ENCODE results near the gene FKBP4.
A peak's percentile ranks its signal among the peaks of the same experiment; 100 is the strongest.

The FKBP4 gene

DNA sequence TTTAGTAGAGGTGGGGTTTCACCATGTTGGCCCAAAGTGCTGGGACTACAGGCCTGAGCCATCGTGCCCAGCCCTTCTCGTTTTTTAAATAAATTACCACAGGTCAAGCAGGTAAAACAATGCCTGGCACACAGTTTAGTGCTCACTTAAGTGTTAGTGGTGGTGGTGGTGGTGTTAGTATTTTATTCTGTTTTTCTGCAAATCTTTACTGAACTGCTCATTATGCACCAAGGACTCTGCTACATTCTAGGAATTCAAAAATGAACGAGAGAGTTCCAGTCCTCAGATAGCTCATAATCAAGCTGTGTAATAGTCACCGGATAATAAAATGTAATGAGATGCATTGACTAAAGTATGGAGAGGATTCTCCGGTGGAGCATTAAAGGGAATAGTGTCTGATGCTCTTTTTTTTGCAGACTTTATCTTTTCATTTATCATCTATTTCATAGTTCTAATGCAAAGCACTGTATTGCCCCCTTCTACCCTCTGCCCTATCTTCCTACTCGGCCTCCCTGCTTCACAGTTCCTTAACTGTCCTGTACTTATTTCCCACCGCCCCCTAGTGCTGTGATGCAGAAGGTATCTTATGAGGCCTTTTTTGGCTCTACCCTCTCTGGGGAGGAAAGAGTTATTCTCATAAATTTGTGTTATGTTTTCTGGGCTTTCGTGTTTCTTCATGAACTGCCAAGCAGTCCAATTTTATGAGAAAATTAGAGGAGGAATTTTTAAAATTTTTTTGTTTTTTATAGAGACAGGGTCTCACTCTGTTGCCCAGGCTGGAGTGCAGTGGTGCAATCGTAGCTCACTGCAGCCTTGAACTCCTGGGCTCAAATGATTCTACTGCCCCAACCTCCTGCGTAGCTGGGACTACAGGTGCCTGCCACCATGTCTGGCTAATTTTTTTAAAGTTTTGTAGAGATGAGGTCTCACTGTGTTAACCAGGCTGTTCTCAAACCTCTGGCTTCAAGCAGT lies 18.7 kb downstream of the FKBP4 start:
- DNase-seq (ENCODE audit: low spot score), result peak; percentile 72

DNA sequence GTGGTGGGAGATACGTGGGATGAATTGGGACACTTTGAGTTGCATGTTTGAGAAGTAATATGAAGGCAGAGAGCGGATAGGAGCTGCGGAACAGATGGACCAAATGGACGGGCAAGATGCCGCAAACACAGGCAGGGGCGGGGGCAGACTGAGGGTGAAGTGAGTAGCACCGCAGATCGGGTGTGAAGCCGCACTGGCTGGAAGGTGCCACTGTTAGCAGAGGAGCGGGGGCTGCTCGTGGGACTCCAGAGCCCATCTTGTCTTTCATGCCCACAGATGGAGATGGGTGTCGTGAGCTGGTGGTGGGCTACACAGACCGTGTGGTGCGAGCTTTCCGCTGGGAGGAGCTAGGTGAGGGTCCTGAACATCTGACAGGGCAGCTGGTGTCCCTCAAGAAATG lies 25.0 kb downstream of the FKBP4 start:
- no peak for DNase-seq (ENCODE audit: low spot score)

DNA sequence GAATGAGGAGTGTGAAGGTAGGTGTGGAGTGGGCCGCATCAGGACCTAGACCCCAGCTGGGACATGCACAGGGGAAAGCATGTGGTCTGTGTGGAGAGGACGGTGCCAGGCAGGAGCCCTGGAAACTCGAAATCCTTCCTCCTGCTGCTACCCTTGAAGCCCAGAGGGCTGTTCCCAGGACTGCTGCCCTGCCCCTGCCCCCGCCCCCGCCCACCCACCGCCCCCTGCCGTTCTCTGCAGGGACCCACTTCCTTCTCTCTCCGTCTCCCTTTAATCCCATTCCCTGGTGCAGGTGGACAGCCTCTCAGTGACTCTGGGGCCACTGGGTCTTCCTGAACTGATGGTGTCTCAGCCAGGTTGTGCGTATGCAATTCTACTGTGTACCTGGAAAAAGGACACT lies 25.7 kb downstream of the FKBP4 start:
- no peak for DNase-seq (ENCODE audit: low spot score)

DNA sequence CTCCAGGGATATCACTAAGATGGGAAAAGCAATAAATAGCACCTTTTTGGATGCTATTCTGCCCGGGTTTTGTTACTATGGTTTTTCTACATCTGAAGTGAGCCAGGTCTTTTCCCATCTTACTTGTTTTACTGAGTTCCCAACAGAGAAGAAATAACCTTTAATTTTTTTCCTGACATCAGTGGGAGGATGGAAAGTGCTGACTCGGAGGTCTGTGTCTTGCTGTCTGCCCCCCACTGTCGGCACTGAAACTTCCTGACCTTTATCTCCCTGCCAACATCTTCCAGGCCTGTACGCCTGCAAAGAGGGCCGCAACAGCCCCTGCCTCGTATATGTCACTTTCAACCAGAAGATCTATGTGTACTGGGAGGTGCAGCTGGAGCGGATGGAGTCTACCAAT lies 28.7 kb downstream of the FKBP4 start:
- DNase-seq (ENCODE audit: low spot score), result no peak

DNA sequence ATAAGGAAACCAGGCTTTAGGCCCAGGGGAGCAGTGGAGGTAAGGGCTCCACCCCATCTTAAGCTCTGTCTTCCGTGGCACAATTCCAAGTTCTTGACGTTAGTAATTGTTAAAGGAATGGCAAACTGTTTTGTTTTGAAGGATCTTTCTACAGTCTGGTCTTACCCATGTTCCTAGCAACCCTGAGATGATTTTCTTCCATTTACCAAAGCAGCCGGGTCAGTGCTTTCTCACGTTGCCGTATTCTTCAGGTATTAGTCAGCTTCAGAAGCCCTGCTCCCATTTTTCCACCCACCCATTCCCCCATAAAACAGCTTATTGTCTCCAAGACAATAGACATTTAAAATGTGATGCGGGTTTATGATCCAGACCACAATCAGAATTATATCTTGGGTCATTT lies 29.8 kb downstream of the FKBP4 start:
- DNase-seq (ENCODE audit: low spot score), result no peak

DNA sequence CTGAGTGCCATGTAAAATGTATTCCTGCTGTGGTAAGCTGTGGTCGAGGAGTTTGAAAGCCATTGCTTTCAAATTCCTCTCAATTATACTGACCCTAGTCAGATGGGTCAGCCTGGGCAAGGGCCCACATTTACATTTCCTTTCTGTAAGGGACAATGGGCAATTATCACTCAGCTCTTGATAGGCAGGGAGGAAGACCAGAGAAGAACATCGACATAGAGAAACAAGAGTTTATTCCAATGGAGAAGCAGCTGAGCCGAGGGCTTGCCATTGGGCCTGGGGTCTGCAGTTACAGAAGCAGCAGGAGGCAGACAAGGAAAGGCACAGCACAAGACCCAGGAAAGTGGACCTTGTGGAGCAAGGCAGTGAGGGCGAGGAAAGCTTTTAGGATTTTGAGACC lies 30.4 kb downstream of the FKBP4 start:
- DNase-seq (ENCODE audit: low spot score), result no peak

DNA sequence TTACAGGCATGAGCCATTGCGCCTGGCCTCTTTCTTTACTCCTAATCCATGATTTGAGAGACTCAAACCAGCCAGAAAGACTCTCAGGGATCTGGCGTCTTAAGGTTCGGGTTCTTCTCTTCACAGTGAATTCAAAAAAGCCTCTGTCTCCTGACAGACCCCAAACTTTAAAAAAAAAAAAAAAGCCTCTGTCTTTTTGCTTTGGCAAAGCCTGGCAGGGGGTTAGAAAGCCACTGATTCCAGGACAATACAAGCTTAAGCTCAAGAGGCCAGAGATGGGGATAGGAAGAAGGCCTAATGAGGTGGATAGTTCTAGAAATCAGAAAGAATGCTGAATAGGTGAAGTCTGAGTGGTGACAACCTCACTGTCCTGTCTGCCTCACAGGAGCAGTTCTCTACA lies 31.3 kb downstream of the FKBP4 start:
- no peak for DNase-seq (ENCODE audit: low spot score)

DNA sequence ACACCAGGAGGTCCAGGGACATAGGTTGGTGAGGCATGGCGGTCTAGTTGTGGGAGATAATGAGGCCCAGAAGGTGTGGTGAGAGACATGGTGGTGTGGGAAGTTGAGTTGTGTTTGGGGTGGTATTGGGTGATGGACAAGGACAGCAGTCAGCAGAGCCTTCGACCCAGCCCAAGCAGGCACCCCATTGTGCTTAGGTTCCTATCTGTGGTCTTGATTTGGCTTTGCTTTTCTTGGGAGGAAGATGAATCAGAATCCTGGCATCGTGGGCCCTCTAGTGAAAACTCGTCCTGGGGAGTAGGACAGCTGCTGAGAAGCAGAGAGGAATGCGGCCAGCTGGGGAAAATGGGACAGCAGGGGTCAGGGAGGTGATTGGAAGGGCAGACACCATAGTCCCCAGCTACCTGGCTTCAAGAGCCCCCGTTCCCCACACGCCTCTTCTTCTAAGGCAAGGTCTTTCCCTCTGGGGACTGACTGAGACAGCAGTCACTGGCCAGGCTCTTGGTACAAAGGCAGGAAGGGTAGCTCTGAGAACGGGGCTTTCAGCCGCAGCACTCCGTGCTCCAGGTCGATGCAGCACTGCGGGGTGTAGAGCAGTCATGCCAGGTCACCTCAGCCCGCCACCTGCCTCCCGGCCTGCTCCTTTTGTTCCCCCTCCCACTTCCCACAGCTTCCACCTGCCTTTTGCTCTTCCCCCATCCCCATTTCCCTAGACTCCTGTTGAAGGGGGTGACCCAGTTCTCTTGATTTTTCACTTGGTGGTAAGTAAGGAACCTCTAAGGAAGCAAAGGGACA lies 32.1 kb downstream of the FKBP4 start:
- no peak for DNase-seq (ENCODE audit: low spot score)

DNA sequence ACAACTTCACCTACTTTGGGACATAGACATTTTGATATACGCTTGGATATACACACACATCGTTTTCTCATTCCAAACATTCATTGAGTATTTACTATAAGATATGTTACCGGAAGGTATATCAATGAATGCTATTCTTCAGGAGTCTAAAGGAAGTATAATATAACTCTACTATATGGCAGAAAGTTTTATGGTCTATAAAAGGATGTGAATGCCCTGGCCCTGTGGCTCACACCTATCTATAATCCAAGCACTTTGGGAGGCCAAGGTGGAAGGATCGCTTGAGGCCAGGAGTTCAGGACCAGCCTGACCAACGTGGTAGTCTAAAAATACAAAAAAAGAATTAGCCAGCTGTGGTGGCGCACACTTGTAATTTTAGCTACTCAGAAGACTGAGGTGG lies 34.5 kb downstream of the FKBP4 start:
- DNase-seq (ENCODE audit: low spot score), result no peak

DNA sequence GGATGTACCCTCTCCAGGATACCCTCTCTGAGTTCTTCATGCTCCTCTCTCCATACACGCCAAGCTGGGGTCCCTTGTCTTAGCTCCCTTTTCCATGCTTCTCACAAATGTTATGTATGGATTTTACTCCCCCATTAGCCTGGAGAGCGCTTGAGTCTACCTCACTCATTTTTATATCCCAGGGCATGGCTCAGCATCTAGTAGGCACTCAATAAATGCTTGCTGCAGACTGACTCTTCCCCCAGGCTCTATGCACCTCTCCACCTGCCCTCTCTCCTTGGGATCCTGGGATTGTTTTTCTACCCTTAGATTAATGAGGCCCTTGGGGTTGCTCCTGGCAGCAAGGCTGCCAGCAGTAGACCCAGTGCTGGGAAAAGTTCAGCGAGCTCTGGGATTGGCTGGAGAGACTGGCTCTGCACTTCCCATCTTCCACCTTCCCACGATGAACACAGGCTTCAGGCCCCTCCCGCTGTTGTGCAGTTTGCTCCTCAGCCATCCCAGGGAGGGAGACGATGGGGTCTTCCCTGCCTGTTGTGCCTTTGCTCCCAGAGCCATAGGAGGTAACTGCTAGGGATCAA lies 37.9 kb downstream of the FKBP4 start:
- DNase-seq (ENCODE audit: low spot score), result no peak

DNA sequence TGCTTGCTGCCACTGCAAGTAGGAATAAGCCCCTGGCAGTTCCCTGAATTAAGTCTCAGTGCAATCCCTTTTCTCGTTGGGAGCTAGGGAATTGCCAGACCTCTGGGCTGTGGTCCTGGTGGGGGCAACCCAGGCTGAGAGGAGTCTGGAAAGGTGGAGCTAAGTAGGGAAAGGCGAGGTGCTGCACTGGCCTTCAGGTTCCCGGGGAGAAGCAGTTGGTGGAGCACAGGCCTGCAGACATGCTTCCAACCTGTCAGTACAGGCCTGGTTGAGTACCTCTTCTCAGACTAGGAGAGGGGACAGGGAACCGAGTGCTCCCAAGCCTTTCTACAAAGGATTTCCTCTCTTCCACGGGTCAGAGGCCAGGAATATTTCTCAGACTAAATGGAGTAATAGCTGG lies 38.6 kb downstream of the FKBP4 start:
- no peak for DNase-seq (ENCODE audit: low spot score)

DNA sequence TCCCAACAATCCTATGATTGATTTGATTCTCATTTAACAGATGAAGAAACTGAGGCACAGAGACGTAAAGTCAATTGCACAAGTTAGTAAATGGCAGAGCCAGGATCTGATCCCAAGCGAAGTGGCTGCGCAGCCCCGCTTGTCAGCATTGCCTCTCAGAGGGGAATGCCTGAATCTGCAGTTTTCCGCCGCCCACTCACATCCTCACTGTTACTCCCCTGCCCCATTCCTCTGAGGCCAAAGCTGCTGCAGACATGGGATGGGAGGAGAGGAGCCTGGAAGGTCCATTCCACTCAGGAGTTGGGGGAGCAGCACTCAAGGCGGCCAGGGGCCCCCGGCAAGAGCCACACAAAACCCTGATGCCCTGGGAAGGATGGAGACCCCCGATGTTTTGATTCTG lies 39.0 kb downstream of the FKBP4 start:
- DNase-seq (ENCODE audit: low spot score), result no peak

DNA sequence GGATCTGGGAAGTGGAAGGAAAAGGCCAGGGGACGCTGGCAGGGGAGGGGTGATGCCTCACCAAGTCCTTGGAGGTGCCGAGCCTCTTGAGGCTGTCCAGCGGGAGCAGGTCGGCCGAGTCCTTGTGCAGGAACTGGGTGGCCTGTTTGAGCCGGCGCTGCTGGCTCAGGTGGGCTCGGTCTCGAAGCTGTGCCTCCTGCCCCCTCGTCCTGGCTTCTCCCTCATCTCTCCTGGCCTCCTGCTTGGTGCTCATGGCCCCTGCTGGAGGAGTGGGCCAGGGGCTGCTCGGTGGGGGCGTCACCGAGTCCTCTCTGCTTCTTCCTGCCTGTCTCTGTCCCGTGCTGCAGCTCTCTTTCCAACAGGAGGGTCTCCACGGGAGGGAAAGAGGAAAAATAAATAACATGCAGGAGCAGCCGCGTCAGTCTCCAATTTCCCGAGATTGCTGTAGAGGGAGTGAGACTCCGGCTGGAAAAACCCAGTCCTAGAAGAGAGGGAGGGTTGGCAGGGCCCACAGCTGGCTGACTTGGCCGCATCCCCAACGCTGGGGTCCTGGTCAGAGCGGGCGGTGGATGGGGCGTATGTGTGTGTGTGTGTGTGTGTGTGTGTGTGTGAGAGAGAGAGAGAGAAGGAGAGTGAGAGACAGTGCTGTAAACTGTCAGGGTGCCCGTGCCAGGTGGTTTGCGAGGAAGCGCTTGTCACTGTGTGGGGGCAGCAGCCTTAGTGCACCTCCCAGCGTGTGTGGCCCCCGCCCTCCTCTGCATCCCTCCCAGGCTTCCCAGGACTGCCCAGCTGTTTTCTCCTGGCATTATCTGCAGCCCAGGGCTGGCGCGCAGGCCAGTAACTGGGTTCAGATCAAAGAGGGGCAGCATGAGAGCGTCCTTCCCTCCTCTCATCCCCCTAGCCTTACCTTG lies 40.1 kb downstream of the FKBP4 start, which contains the start of gene NRIP2:
Gene NRIP2 (minus strand): TSS at position 455 of the 911 bp plus-strand sequence. CDS start 52 bp downstream, at position 403.
- DNase-seq (ENCODE audit: low spot score), result no peak

DNA sequence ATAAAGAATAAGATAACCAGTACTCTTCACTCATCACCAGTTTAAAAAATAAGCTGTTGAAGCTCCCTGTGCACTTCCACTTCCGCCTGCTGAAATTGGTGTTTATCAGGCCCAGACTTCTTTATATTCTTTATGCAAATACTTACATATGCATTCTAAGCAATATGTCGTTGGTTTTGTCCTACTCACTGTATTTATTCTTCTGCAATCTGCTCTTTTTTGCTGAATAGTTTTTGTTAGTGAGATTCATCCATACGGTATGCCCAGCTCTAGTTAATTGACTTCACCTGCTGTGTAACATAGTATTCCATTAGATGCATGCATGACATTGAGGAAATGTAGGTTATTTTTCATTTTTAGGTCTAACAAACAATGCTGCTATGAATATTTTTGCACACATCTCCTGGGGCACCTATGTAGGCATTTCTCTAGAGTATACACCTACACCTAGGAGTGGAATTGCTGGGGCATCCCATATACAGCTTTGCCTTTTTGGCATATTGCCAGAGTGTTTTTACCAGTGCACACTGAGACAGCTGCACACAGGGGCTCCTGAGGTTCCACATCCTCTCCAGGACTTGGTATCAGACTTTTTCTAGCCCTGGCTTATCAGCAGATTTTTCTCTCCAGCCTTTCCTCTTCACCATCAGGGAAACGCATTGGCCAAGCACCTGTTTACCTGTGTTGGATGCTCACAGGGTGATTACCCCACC lies 41.1 kb downstream of the FKBP4 start:
- no peak for DNase-seq (ENCODE audit: low spot score)

DNA sequence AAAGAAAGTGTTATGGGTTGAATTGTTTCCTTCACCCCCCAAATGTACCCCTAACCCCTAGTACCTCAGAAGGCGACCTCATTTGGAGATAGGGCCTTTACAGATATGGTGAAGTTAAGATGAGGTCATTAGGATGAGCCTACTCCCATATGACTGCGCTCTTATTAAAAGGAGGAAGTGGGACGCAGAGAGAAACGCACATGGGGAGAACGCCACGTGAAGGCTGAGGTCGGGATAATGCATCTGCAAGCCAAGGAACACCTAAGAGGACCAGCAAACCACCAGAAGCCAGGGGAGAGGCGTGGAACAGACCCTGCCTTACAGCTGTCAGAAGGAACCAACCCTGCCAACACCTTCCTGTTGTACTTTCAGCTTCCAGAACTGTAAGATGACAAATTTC lies 41.8 kb downstream of the FKBP4 start:
- no peak for DNase-seq (ENCODE audit: low spot score)

DNA sequence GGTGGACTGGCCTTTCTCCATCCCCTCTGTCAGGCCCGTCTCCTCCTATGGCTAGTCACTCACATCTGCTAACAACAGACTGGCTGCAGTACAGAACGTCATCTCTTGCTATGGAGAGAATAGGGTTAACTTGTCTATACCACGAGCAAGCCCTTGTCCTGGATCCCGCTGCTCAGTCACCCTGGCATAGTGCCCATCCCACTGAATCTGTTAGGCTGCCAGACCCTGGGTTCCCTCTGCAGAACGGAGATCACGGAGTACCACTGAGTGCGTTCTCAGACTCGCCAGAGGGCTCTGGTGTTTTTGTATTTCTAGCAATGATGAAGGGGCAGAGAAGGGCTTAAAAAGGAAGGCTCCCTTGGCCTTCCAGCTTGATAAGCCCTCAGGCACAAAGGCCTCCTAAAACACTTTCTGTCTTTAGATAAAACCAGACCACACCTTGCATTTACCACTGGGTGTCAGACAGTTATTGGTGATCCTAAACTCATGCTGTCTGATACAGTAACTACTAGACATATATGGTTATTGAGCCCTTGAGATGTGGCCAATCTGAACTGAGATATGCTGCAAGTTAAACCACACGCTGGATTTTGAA lies 46.4 kb downstream of the FKBP4 start:
- no peak for DNase-seq (ENCODE audit: low spot score)

DNA sequence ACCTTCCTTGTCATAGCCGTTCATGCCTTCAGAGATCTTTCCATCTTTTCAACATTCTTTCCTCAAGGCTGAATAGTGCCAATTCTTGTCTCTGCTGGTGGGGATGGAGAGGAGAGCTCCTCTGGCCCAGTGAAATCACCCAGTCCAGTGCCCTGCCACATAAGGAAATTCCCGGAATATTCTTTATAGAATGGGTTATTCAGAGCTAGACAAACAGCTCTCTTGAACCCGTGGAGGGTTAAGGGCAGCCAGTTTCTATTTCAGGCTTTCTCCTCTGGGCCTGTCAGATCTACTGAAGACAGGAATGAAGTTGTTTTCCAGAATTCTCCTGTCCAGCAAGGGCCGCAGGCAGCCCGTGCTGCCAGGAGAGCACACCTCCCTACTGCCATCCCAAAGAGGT lies 48.2 kb downstream of the FKBP4 start:
- DNase-seq (ENCODE audit: low spot score), result no peak

DNA sequence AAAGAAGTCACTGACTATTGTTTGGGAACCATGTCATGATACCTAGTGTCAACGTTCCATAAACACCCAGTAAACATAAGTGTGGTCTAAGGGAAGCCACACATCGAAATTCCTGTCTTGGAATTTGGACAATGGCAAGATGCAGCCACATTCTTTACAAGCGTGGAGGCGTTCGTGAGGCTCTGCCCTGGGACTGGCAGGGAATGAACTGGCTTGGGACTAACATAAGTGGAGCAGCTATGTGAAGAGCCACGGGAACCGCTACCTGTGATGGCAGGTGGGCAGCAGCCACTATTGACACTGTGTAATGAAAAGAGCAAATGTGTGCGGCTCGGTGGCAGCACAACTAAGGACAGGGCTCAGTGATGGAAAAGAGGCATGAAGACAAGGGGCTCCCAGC lies 50.0 kb downstream of the FKBP4 start:
- DNase-seq (ENCODE audit: low spot score), result no peak

DNA sequence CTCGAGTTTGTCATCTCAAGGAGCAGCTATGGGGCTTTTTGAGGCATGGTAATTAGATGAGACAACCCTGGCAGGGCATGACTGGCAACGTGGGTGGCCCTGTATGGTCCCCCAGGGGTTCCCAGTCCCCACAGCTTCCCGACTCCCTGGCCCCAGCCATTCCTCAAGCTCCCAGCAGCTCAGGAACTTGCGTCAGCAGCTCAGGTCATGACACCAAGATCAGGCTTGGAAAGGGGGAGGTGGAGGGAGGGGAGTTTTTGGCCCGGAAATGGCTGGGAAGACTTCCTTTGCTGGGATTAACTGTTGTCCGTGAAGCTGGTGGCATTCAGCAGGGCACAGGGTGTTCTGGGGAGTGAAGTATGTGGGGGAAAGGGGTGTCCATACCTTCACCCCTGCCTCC lies 50.5 kb downstream of the FKBP4 start:
- no peak for DNase-seq (ENCODE audit: low spot score)

DNA sequence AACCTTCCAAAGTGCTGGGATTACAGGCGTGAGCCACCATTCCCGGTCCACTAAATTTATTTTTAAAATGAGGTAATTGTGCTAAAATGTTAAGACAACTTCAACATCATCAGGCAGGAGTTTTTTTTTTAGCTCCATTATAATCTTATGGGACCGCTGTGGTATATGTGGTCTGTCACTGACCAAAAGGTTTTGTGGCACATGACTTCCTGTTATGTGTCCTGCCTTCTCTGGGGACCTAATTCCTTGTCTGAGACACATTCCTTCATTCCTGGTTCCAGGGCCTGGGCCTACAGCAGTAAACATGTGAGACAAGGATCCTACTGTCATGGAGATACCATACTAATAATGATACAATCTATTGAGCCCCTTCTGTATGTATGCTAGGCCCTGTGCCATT lies 57.2 kb downstream of the FKBP4 start:
- DNase-seq (ENCODE audit: low spot score), result no peak

DNA sequence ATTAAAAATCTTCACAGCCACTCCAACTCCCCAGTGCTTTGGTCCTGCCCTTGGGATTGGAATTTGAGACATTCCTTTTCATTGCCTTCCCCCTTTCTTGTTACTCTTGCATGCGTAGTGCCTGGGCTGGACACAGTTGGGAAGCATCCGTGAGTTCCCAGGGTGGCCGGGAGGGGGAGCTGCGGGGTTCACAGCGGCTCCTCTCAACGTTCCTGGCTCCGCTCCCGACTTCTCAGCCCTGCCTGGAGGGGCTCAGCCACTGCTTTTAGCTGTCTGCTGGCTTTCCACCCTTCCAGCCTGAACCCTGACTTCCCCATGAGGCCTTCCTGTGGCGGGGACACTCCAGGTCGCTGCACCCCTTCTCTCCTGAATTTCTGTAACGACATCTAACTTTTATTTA lies 58.9 kb downstream of the FKBP4 start:
- DNase-seq (ENCODE audit: low spot score), result peak; percentile 90
